ENCODE measurements around the gene PRKCH. TPM values are rescaled to one million over a fixed set of nuclear protein-coding genes. Genes with fewer than 3 reads are reported as not detected.

Gene PRKCH
- total RNA-seq = 209 and 243 TPM in 2 replicates

GRCh38 chr14:61321385-61322010 is at the start of gene PRKCH:
TSS of gene PRKCH (plus strand) at chr14:61321579. CDS start at chr14:61322102, 523 bp downstream.
- DNase-seq (ENCODE audit: low read depth in 2 of 2) = peak; percentile 56 to 93

DNA sequence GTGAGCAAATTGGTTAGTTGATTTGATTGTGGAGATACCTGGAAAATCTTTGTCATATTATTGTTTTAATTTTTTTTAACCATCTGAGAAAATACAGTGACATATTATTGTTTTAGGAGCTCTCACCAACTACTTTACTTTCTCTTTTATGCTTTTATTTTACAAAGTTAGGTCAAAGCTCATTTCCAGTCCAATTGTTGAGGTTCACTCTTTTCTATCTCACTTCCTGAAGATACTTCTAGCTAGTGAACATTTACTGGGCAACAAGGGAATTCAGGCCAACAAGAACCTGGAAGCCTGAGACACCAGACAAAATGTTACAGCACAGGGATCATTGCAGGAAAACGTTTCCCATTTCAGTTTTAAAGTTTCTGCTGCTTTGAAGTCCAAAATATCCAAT is 44.1 kb upstream of the PRKCH start:
- DNase-seq (ENCODE audit: low read depth in 2 of 2) = peak; percentile 65 to 79

DNA sequence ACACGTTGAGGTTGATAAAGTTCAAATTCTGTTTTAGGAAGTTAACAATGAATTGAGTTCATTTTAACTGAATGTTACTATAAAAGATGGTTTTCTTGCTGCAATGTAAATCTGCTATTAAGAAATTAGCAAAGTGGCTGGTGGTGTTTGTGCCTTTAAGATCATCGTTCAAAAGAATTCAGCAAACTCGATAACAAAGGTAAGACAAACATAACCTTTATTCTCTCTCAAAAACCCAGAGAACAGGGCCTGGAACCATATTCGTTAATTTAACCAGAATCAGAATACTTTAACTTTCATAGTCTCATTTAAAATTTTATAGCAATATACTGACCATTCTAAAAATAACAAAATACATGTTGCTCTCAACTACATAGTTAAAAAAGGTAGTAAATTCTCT is 43.6 kb upstream of the PRKCH start:
- no peak for DNase-seq (ENCODE audit: low read depth in 2 of 2)

DNA sequence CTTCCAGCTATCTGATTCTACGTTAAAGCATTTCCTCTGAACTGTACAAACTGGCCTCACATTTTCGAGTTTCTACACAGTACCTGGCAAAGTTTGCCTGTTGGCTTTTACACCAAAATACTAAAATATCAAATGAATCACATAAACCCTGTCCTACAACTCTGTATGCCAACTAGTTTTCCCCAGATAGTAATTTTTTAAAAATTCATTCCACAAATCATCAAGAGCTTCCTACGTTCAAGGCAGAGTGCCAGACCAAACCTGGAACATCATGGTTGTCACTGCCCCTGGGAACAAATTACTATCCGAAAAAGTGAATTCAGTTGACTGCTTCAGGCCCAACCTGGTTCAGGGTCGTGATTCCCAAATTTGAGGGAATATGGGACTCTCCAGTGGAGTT is 42.3 kb upstream of the PRKCH start:
- no peak for DNase-seq (ENCODE audit: low read depth in 2 of 2)

DNA sequence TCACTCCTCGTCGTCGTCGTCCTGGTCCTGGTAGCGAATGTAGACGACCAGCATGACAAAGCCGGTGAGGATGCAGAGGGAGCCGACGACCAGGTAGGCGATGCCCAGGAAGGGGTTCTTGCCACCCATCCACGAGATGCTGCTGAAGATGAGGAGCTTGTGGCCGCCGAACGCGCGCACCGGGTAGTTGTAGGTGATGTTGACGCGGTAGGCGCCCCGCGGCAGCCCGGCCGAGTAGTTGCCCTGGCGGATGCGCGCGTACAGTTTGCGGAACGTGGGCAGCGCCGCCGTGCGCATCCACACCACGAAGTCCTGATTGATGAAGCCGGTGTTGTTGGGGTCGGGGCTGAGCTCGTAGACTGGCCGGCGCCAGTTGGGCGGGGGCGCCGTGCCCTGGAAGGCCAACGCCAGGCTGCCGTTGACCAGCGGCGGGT is 41.3 kb upstream of the PRKCH start:
- no peak for DNase-seq (ENCODE audit: low read depth in 2 of 2)

DNA sequence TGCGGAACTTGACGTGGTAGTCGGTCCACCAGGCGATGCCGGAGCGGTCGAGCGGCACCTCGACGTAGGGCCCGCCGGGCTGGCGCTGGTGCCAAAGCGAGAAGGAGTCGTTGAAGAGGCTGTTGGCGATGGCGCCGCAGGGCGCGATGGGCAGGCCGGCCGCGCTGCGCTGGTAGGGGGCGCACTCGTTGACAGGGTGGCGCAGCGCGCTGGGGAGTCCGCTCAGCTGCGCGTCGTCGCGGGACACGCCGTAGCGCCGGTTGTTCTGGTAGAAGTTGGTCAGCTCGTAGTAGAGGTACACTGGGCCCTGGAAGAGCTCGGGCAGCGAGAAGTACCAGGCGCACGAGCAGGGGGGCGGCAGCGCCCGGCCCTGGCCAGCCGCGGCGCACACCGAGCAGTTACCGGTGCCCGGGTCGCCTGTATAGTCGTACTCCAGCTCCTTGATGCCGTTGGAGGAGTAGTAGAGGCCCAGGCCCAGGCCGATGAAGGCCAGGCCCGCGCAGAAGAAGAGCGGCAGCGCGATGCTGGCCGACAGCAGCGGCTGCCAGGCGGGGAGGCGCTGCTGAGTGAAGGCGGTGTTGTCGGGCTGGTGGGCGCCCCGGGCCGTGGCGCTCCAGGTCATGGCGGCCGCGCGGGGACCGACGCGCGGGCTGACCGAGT is 40.7 kb upstream of the PRKCH start:
- peak; percentile 61 to 88 for DNase-seq (ENCODE audit: low read depth in 2 of 2)

DNA sequence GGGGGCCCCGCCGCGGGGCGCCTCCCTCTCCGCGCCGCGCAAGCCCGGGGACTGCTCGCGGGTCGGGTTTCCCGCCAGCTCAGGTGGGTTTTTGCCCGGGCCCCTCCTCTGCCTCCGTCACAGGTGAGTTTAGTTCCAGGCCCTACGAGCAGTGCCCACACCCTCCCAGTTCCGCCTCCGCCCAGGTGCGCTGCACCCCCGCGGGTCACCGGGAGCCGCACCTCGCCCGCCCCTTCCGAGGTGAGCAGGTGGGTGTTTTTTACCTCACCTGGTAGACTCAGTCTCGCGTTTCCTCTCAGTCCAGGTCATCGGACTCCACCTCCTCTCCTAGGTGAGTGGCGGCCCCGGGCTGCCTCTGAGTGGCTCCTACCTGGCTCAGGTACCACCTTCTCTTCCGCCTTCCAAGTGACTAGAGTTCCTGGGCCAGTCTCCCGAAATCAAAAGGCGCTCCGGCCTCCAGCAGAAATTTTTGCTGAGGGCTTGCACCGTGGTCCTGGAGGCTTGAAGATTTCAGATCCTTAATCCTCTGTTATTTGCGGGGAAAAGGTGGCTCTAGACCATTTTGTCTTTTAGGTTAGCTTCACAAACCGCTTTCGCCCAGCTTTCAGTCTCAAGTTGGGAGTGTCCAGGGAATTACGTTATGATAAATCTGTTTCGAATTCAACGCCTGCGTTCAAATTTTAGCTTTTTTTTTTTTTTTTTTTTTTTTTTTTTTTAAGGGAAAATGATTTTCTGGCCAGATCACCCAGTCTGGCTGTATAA is 40.0 kb upstream of the PRKCH start, which contains the start of gene TMEM30B:
TMEM30B (minus strand) TSS at position 153 of the 762 bp plus-strand sequence. CDS start 191 bp downstream, outside the sequence.
- DNase-seq (ENCODE audit: low read depth in 2 of 2) = no peak

DNA sequence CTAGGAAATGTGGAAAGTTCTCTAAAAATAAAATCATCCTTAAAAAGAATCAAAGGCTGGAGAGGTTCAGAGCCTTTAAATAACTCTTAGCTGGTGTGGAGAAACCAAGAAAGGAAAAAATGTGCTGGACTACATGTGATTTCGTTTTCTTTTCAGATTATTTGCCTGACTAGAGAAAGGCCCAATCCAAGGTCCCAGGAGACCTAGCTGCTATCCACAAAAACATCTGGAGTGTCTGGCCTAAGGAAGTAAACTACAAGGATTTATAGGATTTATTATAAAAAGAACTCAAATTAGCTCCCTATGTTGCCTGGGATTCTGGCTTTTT is 39.5 kb upstream of the PRKCH start:
- DNase-seq (ENCODE audit: low read depth in 2 of 2) = no peak

- DNase-seq (ENCODE audit: low read depth in 2 of 2) = no peak
Measured at GRCh38 chr14:61282746-61283145, 38.6 kb upstream of the PRKCH start.

GRCh38 chr14:61284001-61284400 is 37.4 kb upstream of the PRKCH start:
- DNase-seq (ENCODE audit: low read depth in 2 of 2) = no peak

GRCh38 chr14:61285364-61285763 is 36.0 kb upstream of the PRKCH start:
- no peak for DNase-seq (ENCODE audit: low read depth in 2 of 2)

GRCh38 chr14:61287196-61287595 is 34.2 kb upstream of the PRKCH start:
- DNase-seq (ENCODE audit: low read depth in 2 of 2) = no peak

DNA sequence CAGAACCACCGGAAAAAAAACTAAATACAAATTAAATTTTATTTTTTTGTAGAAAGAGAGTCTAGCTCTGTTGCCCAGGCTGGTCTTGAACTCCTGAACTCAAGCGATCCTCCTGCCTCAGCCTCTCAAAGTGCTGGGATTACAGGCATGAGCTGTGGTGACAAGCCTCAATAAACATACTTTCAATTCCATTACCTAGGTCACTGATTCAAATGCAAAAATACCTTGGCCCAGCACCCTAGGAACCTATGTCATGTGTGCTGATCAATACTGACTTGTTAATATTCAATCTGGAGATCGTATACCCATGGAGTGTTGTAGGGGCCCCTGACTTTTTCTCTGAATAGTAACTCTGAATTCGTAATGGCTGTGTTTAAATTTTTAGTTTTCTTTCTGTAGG is 33.2 kb upstream of the PRKCH start:
- DNase-seq (ENCODE audit: low read depth in 2 of 2) = no peak

DNA sequence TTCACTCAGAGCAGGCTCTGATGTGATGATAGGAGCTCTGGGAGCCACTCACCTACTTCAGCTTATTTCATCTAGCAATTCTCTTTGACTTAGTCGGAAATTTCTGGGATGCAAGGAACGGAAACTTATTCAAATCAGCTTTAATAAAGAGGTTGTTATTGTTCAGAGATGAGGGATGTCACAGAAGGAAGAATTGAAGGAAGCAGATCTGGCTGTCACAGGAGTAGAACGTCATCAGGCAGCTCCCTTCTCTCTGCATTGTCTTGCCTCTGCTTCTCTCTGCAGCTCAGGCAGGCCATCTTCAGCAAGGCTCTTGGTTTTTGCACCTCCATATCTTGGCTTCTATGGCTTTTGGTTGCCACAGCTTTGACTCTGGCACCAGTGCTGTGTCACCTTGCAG is 32.7 kb upstream of the PRKCH start:
- no peak for DNase-seq (ENCODE audit: low read depth in 2 of 2)

DNA sequence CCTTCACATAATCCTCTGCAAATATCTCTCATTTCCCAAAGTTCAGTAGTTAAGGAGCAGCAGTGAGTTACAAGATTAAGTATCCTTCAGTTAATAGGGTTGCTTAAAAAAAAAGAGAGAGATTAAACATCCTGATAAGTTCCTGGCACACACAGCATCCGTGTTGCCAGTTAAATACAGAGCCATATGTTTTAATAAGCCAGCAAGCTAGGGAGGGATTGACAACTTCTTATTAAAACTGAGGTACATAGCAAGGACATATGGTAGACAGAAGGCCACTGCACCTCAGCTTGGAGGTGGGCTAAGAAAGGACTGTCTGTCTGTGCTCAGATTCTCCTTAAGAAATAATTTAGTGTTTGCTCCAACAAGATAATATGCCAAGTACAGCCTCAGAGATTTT is 30.7 kb upstream of the PRKCH start:
- DNase-seq (ENCODE audit: low read depth in 2 of 2) = no peak

DNA sequence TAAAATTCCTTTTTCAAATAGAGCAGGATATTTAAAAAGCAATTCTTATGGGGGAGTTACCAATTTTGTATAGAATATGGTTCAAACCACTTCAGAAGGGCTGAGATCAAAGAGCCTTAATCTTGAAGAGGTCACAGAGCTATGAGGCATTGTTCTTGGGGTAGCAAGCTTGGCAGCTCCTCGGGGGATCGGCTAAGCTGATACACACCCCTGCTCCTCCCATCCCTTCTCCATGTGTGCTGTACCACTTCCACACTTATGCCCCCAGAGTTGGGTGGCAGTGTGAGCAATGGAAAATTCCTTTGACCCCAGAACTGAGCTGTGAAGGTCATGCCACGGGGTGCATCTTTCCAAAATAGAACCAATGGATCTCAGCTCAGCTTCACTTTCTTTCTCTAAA is 25.2 kb upstream of the PRKCH start:
- no peak for DNase-seq (ENCODE audit: low read depth in 2 of 2)

- DNase-seq (ENCODE audit: low read depth in 2 of 2) = peak; percentile 57 to 74
Measured at GRCh38 chr14:61296719-61297502, 24.5 kb upstream of the PRKCH start.

DNA sequence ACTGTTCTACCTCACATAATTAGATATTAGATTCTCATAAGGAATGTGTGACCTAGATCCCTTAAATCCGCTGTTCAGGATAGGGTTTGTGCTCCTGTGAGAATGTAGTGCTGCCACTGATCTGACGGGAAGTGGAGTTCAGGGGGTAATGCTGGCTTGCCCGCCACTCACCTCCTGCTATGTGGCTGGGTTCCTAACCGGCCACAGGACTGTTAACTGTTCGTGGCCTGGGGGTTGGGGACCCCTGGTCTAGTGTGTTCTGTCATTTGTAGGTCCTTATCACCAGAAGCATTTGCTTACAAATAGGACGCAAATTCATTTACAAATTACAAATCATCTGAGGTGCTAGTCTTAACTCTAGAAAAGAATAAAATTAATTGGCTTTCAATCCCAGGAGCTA is 23.8 kb upstream of the PRKCH start:
- DNase-seq (ENCODE audit: low read depth in 2 of 2) = peak in 1 of 2 donors; percentile 30

- peak in 1 of 2 donors; percentile 32 for DNase-seq (ENCODE audit: low read depth in 2 of 2)
Measured at GRCh38 chr14:61298824-61299223, 22.6 kb upstream of the PRKCH start.

GRCh38 chr14:61300209-61300608 is 21.2 kb upstream of the PRKCH start:
- peak in 1 of 2 donors; percentile 32 for DNase-seq (ENCODE audit: low read depth in 2 of 2)

- no peak for DNase-seq (ENCODE audit: low read depth in 2 of 2)
Measured at GRCh38 chr14:61300754-61301153, 20.6 kb upstream of the PRKCH start.

DNA sequence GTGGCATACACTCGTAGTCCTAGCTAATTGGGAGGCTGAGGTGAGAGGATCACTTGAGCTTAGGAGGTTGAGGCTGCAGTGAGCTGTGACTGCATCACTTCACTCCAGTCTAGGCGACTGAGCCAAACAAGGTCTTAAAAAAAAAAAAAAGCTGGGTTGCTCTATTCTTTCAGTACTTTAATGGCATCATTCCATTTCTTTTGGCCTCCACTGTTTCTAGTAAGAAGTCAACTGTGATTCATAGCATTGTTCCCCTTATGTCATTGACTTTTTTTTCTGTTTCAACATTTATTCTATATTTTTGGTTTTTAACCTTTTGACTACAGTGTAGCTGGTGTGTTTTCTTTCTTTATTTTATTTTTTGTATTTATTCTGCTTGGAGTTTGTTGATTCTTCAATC is 16.7 kb upstream of the PRKCH start:
- DNase-seq (ENCODE audit: low read depth in 2 of 2) = no peak

Data from dermis microvascular lymphatic vessel endothelial cell (primary cell).